Measurements from ENCODE around the gene HAPLN3. TPM values are rescaled to one million over a fixed set of nuclear protein-coding genes. Genes with fewer than 3 reads are reported as not detected.

The HAPLN3 gene
- total and polyA plus RNA-seq, 10 donors, result 9.7 to 36.0 (median 16.2) TPM

DNA sequence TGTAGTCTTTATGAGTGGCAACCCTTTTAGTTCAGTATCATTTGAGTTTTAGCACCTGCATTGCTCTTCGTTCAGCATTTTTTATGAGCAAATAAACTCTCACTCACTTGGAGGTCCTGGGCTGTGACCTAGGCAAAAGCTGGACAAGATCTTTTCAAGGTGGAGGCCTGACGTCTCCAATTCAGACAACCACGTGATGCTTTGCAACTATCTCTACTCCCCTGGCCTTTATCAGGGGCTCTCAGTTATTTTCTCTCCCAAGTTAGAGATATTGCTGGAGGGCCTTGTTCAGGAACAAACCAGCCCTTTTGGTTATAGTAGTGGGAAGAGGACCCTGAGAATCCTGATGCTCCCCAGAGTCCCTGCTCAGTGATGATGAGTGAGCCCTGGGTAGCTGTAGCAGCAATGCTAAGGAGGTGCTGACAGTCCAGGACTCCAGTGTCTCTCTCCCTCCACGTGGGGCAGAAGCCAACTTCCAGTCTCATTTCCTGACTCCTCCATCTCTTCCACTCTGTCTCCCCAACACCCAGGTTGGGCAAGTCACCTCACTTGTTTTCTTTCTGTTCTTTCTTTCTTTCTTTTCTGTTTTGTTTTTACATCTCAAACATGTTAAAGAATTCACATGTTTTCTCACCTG, 30.4 kb downstream of the HAPLN3 start:
- intact Hi-C loops (cut with DNase I; ENCODE audit: low total_unique reads), result no loop called here
- H3K36me3 ChIP-seq, result no peaks in the 10 kb centered on the region
- no peaks in the 10 kb centered on the region for H3K27me3 ChIP-seq (replicated peaks in 1 of 7)
- H3K4me3 ChIP-seq, result no peak overlapping the region
- no peaks in the 10 kb centered on the region for H3K4me1 ChIP-seq
- no peak overlapping the region for H3K27ac ChIP-seq
- no peak for TF ChIP-seq POLR2A (IDR thresholded peaks at IDR 0.05)
- TF ChIP-seq POLR2AphosphoS5 (IDR thresholded peaks at IDR 0.05), result no peak
- TF ChIP-seq, protein P1, sequence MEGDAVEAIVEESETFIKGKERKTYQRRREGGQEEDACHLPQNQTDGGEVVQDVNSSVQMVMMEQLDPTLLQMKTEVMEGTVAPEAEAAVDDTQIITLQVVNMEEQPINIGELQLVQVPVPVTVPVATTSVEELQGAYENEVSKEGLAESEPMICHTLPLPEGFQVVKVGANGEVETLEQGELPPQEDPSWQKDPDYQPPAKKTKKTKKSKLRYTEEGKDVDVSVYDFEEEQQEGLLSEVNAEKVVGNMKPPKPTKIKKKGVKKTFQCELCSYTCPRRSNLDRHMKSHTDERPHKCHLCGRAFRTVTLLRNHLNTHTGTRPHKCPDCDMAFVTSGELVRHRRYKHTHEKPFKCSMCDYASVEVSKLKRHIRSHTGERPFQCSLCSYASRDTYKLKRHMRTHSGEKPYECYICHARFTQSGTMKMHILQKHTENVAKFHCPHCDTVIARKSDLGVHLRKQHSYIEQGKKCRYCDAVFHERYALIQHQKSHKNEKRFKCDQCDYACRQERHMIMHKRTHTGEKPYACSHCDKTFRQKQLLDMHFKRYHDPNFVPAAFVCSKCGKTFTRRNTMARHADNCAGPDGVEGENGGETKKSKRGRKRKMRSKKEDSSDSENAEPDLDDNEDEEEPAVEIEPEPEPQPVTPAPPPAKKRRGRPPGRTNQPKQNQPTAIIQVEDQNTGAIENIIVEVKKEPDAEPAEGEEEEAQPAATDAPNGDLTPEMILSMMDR (IDR thresholded peaks at IDR 0.05 in 8 of 11, conservative IDR thresholded peaks at IDR 0.05 in 3 of 11), result no peak
- no peak for DNase-seq
- no peaks in the 10 kb centered on the region for H3K9me3 ChIP-seq
- WGBS, 5 donors, result 70 to 78% (median 72%) methylated on average over 4 of the region's 4 CpGs

DNA sequence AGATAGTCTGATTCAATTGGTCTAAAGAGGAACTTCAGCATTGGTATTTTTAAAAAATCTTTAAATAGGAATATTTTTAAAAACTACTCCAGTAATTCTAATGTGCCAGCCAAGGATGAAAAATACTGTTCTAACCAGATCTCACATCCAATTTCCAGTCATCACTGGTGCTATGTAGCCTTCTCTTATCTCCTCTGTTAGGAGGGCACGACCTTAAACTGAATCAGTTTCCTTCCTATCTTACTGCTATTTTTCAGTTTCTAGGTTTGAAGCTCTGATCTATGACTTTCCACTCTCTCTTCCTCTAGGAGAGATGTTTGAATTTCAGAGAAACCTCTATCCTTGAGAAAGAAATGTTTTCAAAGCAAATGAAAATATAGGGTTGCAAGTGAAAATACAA, 31.9 kb downstream of the HAPLN3 start:
- Histone ChIP-seq H3K9me3 (no peaks in the 10 kb centered on the region), H3K4me1 (no peaks in the 10 kb centered on the region), H3K4me3 (no peak overlapping the region), H3K27ac (no peak overlapping the region), H3K36me3 (no peaks in the 10 kb centered on the region), H3K27me3 (replicated peaks in 1 of 7) (peaks cover 0 to 5% (median 0%) of the 10 kb centered on the region in 7 donors)
- TF ChIP-seq, protein P1 (IDR thresholded peaks at IDR 0.05 in 8 of 11, conservative IDR thresholded peaks at IDR 0.05 in 3 of 11), result no peak
- TF ChIP-seq POLR2AphosphoS5 (IDR thresholded peaks at IDR 0.05), result no peak
- no peak for TF ChIP-seq POLR2A (IDR thresholded peaks at IDR 0.05)
- 39 to 63% (median 43%) methylated on average over 1 of the region's 1 CpG for WGBS, 5 donors
- DNase-seq, result no peak
- intact Hi-C loops (cut with DNase I; ENCODE audit: low total_unique reads), result no loop called here

DNA sequence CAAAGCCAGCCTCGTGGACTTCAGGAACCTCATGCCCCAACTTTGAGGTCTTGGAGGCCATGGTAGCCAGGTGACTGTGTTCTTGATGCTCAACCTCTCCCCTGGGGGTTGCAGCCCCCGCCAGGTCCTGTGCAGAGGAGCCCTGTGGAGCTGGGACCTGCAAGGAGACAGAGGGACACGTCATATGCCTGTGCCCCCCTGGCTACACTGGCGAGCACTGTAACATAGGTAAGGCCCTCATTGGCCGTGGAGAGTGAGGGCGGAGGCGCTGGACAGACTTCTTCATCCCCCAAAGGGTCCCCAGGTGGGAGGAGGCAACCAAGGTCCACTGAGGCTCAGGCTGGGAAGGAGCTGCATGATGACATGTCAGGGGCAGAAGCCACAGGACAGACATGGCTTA, 35.1 kb downstream of the HAPLN3 start:
- Histone ChIP-seq H3K27me3 (replicated peaks in 1 of 7) (peaks cover 0 to 5% (median 0%) of the 10 kb centered on the region in 7 donors), H3K9me3 (peaks cover 0 to 5% (median under 1%) of the 10 kb centered on the region in 8 donors), H3K36me3 (no peaks in the 10 kb centered on the region), H3K27ac (no peak overlapping the region), H3K4me3 (no peak overlapping the region), H3K4me1 (no peaks in the 10 kb centered on the region)
- TF ChIP-seq, protein P1 (IDR thresholded peaks at IDR 0.05 in 8 of 11, conservative IDR thresholded peaks at IDR 0.05 in 3 of 11), result no peak
- TF ChIP-seq POLR2A (IDR thresholded peaks at IDR 0.05) (no peak), POLR2AphosphoS5 (IDR thresholded peaks at IDR 0.05) (no peak)
- no peak for DNase-seq
- intact Hi-C loops (cut with DNase I; ENCODE audit: low total_unique reads), result no loop called here
- WGBS, 5 donors, result 70 to 86% (median 76%) methylated on average over 7 of the region's 7 CpGs

DNA sequence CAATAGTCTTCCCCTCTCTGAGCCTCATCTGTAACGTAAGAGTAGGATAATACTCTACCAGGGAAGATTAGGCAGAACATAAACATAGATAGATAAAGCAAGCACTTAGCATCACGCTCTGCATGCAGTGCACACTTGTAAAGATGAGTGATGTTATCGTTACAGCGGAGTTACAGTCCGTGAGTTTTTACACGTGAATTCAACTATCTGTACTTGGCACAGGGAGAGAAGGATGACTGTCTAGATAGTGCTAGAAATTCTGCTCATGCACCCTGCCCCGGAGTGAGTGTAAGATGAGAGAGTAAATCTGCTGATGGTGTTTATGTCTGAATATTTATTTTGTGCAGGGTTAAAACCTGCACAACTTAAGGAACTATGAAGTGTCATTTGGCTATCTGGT, 35.8 kb downstream of the HAPLN3 start:
- Histone ChIP-seq H3K27ac (no peak overlapping the region), H3K9me3 (peaks cover 0 to 11% (median 6%) of the 10 kb centered on the region in 8 donors), H3K4me3 (no peak overlapping the region), H3K36me3 (no peaks in the 10 kb centered on the region), H3K27me3 (replicated peaks in 1 of 7) (peaks cover 0 to 5% (median 0%) of the 10 kb centered on the region in 7 donors), H3K4me1 (no peaks in the 10 kb centered on the region)
- WGBS, 5 donors, result 64 to 84% (median 73%) methylated on average over 7 of the region's 7 CpGs
- DNase-seq, result no peak
- intact Hi-C loops (cut with DNase I; ENCODE audit: low total_unique reads), result no loop called here
- TF ChIP-seq POLR2A (IDR thresholded peaks at IDR 0.05) (no peak), POLR2AphosphoS5 (IDR thresholded peaks at IDR 0.05) (no peak)
- TF ChIP-seq, protein P1 (IDR thresholded peaks at IDR 0.05 in 8 of 11, conservative IDR thresholded peaks at IDR 0.05 in 3 of 11), result no peak
